GM19025 (cell line): ENCODE measurements around the gene ERBB4.
"Not testable (repeated sequence)": the region's sequence is repeated elsewhere in the genome, so short reads cannot be mapped to it uniquely, and the experiment has no call there.

Source experiments
- ATAC-seq: cut with Tn5 transposase; IDR thresholded peaks from one replicate; pipeline ENCODE4 v1.9.1; 2021; ENCODE audit warnings: mild to moderate bottlenecking, low read depth, moderate library complexity; ENCODE audit not compliant: unreplicated experiment

Gene ERBB4

DNA sequence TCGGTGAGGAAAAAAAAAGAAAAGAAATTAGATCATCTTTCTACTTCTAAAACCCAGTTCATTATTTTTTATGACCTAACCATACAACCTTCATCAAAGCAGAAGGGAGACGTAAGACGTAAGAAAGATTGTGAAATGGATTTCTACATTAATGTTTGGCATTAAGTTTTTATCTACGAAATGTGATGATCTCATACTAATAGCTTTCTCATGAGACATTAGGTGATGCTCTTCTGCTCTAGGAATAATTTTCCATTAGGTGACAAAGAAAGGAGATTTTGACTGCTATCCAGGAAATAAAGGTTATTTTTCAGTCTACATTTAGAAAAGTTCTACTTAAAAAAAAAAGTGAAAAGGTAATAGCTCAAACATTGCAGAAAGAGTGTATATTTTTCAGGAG lies 748.6 kb downstream of the ERBB4 start:
- ATAC-seq, result no peak

- no peak for ATAC-seq
Observed at GRCh38 chr2:211766689-211767088, 771.9 kb downstream of the ERBB4 start.

DNA sequence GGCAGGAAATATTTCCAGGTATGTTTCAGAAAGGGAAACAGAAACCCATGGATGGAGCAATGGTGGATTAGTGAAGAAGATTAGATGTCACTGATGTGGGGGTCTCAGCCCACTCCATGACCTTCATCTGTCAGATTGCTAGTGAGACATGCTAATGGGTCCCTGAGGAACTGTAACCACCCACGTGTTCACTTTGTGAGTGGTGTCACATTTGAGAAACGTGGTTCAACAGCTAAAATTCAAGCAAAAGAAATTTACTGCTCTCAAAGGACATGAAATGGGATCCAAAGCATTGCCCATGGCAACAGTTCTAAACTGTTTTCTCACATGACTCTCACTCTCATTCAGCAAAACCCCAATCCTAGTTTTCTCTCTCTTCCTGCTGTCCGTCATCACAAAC lies 776.1 kb downstream of the ERBB4 start:
- no peak for ATAC-seq

DNA sequence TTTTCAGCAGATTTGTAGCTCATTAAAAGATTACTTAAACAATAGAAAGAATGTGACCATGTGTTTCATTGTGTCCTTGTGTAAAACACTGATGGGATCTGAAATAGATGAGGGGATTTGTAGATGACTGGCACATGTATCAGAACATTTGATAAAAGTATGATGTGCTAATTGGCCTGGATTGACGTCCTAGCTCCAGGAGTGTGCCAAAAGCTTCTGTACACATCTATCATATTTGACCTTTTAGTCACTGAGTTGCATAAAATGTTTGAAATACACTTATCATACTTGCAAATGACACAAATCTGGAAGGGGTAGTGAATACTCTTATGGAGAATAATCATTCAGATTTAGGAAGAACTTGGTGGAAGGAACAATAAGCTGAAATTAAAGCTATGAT lies 778.5 kb downstream of the ERBB4 start:
- no peak for ATAC-seq

GRCh38 chr2:211756266-211756665 lies 782.3 kb downstream of the ERBB4 start:
- no peak for ATAC-seq

DNA sequence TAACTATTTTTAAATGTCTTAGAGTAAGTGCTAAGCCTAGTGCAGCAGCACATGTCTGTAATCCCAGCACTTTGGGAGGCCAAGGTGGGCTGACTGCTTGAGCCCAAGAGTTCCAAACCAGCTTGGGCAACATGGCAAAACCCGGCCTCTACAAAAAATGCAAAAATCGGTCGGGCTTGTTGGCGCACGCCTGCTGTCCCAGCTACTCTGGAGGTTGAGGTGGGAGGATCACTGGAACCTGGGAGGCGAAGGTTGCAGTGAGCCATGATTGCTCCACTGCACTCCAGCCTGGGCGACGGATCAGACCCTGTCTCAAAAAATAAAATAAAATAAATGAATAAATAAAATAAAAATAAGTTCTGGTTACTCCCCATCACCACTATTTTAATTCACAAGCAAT lies 783.4 kb downstream of the ERBB4 start:
- ATAC-seq, result no peak

DNA sequence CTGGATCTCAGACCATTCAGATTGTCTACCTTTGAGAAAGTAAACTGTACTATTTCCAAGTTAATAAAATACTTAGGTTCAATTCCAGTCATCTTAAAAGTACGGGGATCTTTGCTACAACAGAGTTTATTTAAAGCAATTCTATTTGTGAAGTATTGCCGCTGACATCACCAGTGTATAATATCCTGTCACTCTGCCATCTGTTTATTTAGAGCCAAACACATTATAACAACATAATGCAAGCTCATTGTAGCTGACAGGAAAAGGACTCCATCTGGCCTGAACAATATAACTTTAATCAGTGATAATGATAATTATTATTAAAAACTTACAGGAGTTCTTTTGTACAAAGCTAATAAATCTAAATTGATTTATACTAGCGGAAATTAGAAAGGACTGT lies 786.8 kb downstream of the ERBB4 start:
- ATAC-seq, result no peak

GRCh38 chr2:211748339-211748738 lies 790.3 kb downstream of the ERBB4 start:
- ATAC-seq, result no peak

- peak; percentile 80 for ATAC-seq
Observed at GRCh38 chr2:211745295-211746097, 793.1 kb downstream of the ERBB4 start.

- ATAC-seq, result no peak
Observed at GRCh38 chr2:211744379-211744778, 794.2 kb downstream of the ERBB4 start.

- ATAC-seq, result no peak
Observed at GRCh38 chr2:211741966-211742365, 796.6 kb downstream of the ERBB4 start.

DNA sequence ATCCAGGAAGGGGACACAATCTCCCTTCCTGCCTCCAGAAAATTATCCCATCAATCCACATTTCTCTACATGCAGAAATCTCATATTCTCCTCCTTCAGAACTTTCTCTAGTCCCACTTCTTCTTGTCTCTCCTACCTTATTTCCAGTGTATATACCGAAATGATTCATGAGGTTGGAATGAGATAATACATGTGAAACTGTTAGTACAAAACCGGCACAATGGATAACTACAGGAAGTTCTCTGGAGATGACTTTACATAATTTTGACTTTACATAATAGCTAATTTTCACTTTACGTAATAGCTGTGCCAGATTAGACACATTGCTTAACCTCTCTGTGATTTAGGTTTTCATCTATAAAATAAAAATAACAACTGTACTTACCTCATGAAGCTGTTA lies 801.3 kb downstream of the ERBB4 start:
- ATAC-seq, result no peak

- no peak for ATAC-seq
Observed at GRCh38 chr2:211730215-211730614, 808.4 kb downstream of the ERBB4 start.

GRCh38 chr2:211729433-211729832 lies 809.2 kb downstream of the ERBB4 start:
- ATAC-seq, result no peak

- ATAC-seq, result no peak
Observed at GRCh38 chr2:211724933-211725332, 813.7 kb downstream of the ERBB4 start.

- no peak for ATAC-seq
Observed at GRCh38 chr2:211723398-211723797, 815.2 kb downstream of the ERBB4 start.

DNA sequence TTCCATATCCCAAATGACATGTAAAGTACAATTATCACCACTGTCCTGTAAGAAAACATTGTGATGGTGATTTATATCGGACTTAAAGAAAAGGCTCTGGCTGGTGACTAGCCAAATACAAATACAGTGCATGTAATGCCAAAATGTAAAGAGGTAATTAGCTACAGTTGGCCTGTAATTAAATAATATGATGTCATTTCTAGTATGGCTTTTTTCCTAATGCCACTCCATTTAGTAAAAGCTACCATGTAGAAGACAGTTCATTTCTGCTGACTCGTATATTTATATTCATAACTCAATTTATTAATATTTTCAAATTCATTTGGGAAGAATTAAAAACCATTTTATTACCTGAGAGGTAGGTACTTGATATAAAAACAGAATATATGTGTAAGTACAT lies 815.7 kb downstream of the ERBB4 start:
- ATAC-seq, result no peak

GRCh38 chr2:211721874-211722273 lies 816.7 kb downstream of the ERBB4 start:
- ATAC-seq, result not testable (repeated sequence)

- no peak for ATAC-seq
Observed at GRCh38 chr2:211709389-211709788, 829.2 kb downstream of the ERBB4 start.

DNA sequence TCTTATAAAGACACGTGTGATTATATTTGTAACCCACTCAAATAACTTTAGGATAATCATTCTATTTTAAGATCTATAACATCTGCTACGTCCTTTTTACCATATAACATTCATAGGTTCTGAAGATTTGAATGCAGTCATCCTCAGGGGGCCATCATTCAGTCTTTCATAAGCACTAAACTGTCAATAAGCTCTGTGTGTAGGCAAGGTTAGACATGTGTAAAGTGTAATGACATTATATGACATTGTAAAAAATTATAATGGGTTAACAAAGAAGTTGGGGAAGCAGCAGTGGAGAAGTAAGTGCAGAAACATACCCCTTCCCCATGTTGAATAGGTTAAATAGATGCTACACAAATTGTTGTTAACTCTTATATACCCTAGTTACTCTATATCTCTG lies 845.9 kb downstream of the ERBB4 start:
- ATAC-seq, result no peak

DNA sequence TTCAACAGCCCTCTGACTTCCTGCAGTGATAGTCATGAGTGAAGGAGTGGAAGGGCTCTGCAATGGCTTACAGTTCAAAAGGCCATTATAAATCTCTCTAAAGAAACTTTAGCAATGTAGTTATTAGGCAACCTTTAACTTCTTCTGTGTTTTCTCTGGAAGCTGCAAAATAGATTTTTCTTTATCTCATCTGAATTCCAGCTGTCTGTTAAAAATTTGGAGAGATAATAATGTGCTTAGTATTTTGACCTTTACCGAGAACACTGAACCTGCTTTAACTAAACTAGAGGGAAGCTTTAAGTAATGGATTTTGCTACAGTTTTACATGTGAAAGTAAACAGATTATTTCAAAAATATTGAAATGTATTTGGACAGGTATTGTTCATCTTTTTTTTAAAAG lies 847.9 kb downstream of the ERBB4 start:
- ATAC-seq, result no peak

GRCh38 chr2:211688196-211688595 lies 850.4 kb downstream of the ERBB4 start:
- ATAC-seq, result no peak

GRCh38 chr2:211674715-211675114 lies 863.9 kb downstream of the ERBB4 start:
- ATAC-seq, result no peak
